Sciatic nerve (tissue), 1 donor: ENCODE measurements around the gene SLC13A5. TPM values are rescaled to one million over a fixed set of nuclear protein-coding genes. Genes with fewer than 3 reads are reported as not detected.

ENCODE experiments used
- microRNA-seq: library from miRNA; unstranded; fragments of <30 nt; microRNA quantifications from one replicate; pipeline ENCODE4 v1.2.0, GENCODE V29; 2020
- total RNA-seq: library from RNA; stranded (reverse); fragmentation: NEBNext Ultra II Directional; extraction: Animal tissue kit (Norgen Biotek cat#: 25700); gene quantifications from one replicate; pipeline ENCODE4 v1.2.1, GENCODE V29; 2021
- donor health status: DM: no; HTN: no; CAD: no.

The SLC13A5 gene
- total RNA-seq, 1 donor from 2014 or later = 0.62 TPM

Small RNAs within 50 kb of the gene (microRNA-seq; reads per million reads assigned to microRNA genes)
- gene MIR4520-1 (not detected), gene MIR4520-2 (not detected)

Other genes with a start within 250 kb of the SLC13A5 start
- 4.3 TPM for gene PITPNM3, start 156.8 kb downstream of the SLC13A5 start, total RNA-seq
- gene KIAA0753, start 72.7 kb downstream of the SLC13A5 start, total RNA-seq = 22.5 TPM
- 27.3 TPM for gene TXNDC17, start 72.3 kb downstream of the SLC13A5 start, total RNA-seq
- gene MED31, start 61.8 kb downstream of the SLC13A5 start, total RNA-seq = 13.8 TPM
- gene C17orf100, start 61.6 kb downstream of the SLC13A5 start, total RNA-seq = 2.1 TPM
- 67.4 TPM for gene XAF1, start 42.7 kb upstream of the SLC13A5 start, total RNA-seq
- gene FBXO39, start 62.8 kb upstream of the SLC13A5 start, total RNA-seq = 0.98 TPM
- gene TEKT1, start 118.4 kb upstream of the SLC13A5 start, total RNA-seq = 0.89 TPM